Measurements from ENCODE around the gene TMEM132D.

The TMEM132D gene

GRCh38 chr12:129659961-129660622, 243.7 kb downstream of the TMEM132D start:
- DNase-seq: no peak

- DNase-seq: no peak
Observed at GRCh38 chr12:129657179-129657578, 246.6 kb downstream of the TMEM132D start.

- DNase-seq: no peak
Observed at GRCh38 chr12:129651951-129652350, 251.9 kb downstream of the TMEM132D start.

GRCh38 chr12:129641926-129642325, 261.9 kb downstream of the TMEM132D start:
- DNase-seq: no peak

- DNase-seq: no peak
Observed at GRCh38 chr12:129635021-129635685, 268.7 kb downstream of the TMEM132D start.

GRCh38 chr12:129631316-129631715, 272.5 kb downstream of the TMEM132D start:
- DNase-seq: no peak

GRCh38 chr12:129629901-129630300, 273.9 kb downstream of the TMEM132D start:
- no peak for DNase-seq

GRCh38 chr12:129622566-129622965, 281.3 kb downstream of the TMEM132D start:
- DNase-seq: no peak

- DNase-seq: no peak
Observed at GRCh38 chr12:129619271-129619670, 284.6 kb downstream of the TMEM132D start.

GRCh38 chr12:129617849-129618248, 286.0 kb downstream of the TMEM132D start:
- DNase-seq: no peak

- DNase-seq: no peak
Observed at GRCh38 chr12:129615001-129615400, 288.8 kb downstream of the TMEM132D start.

GRCh38 chr12:129614221-129614885, 289.5 kb downstream of the TMEM132D start:
- DNase-seq: no peak

- no peak for DNase-seq
Observed at GRCh38 chr12:129613314-129613713, 290.5 kb downstream of the TMEM132D start.

- DNase-seq: no peak
Observed at GRCh38 chr12:129610601-129611120, 293.2 kb downstream of the TMEM132D start.

GRCh38 chr12:129607756-129608155, 296.1 kb downstream of the TMEM132D start:
- DNase-seq: no peak

- DNase-seq: no peak
Observed at GRCh38 chr12:129607301-129607700, 296.5 kb downstream of the TMEM132D start.

- DNase-seq: no peak
Observed at GRCh38 chr12:129606239-129606638, 297.6 kb downstream of the TMEM132D start.

GRCh38 chr12:129605666-129606065, 298.2 kb downstream of the TMEM132D start:
- no peak for DNase-seq

GRCh38 chr12:129604506-129604905, 299.3 kb downstream of the TMEM132D start:
- no peak for DNase-seq

GRCh38 chr12:129599406-129599805, 304.4 kb downstream of the TMEM132D start:
- no peak for DNase-seq

GRCh38 chr12:129594098-129594497, 309.7 kb downstream of the TMEM132D start:
- DNase-seq: no peak

- DNase-seq: no peak
Observed at GRCh38 chr12:129592449-129592848, 311.4 kb downstream of the TMEM132D start.

GRCh38 chr12:129589503-129589902, 314.3 kb downstream of the TMEM132D start:
- DNase-seq: no peak

GRCh38 chr12:129588142-129588541, 315.7 kb downstream of the TMEM132D start:
- no peak for DNase-seq
